HG03575 (cell line): ENCODE data around the gene LRRC58.

Experiments
- ATAC-seq: cut with Tn5 transposase; IDR thresholded peaks from one replicate; pipeline ENCODE4 v1.9.1; 2021; ENCODE audit not compliant: unreplicated experiment, insufficient number of reproducible peaks, low FRiP score; ENCODE audit errors: extremely low read depth

Gene LRRC58

GRCh38 chr3:120284747-120285507, 64.2 kb downstream of the LRRC58 start, which contains the start of gene GPR156:
GPR156 (minus strand) TSS chr3:120285222; CDS start chr3:120244098, 41,124 bp downstream.
- ATAC-seq: no peak

GRCh38 chr3:120281261-120281660, 67.9 kb downstream of the LRRC58 start:
- ATAC-seq: no peak

DNA sequence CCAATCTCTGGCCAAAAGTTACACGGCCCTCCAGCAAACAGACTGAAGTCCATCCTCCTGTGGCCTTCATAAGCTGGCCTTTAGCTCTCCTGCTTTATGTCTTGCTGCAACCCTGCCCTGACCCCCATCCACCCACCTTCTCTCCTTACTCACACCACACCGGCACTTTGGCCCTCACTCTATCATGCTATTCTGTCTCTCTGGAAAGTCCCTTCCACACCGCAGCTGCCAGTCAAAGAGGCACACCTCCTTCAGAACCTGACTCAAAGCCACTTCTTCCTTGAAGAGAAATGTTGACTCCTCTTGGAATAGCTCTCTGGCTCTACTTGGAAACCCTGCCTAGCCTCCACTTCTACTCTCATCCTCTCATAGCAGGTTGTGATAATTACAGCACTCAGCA, 68.6 kb downstream of the LRRC58 start:
- no peak for ATAC-seq

- ATAC-seq: no peak
These were observed 69.1 kb downstream of the LRRC58 start for GRCh38 chr3:120280026-120280425.

DNA sequence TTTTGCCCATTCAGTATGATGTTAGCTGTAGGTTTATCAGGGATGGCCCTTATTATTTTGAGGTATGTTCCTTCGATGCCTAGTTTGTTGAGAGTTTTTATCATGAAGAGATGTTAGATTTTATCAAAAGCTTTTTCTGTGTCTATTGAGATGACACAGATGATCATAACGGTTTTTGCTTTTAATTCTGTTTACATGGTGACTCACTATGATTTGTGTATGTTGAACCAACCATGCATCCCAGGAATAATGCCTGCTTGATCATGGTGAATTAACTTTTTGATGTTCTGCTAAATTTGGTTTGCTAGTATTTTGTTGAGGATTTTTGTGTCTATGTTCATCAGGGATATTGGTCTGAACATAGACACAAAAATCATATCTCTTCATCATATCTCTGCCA, 72.4 kb downstream of the LRRC58 start:
- ATAC-seq: no peak

- ATAC-seq: no peak
These were observed 73.5 kb downstream of the LRRC58 start for GRCh38 chr3:120275618-120276017.

GRCh38 chr3:120274739-120275167, 74.4 kb downstream of the LRRC58 start:
- ATAC-seq: no peak
